Prostate gland (tissue), 2 donors: ENCODE measurements around the gene C13orf46.

Experiments used
- POLR2AphosphoS5 ChIP-seq: sonication (generic); formaldehyde crosslinking; IDR thresholded peaks from one replicate; pipeline ENCODE4 v1.6.1; 2017; ENCODE audit warnings: antibody characterized with exemption
- TF ChIP-seq, protein P1 (sequence below), 4 experiments: fragments of 200-600 bp in 2 of 4; fragments of 450-650 bp in 2 of 4; sonication (generic) in 2 of 4; IDR thresholded peaks; 1 replicate in 3 of 4; 2 replicates in 1 of 4; pipeline ENCODE4 v1.5.1; 2016 to 2019; ENCODE audit warnings: antibody characterized with exemption in 4 of 4, mild to moderate bottlenecking in 2 of 4, moderate library complexity in 2 of 4

DNA sequence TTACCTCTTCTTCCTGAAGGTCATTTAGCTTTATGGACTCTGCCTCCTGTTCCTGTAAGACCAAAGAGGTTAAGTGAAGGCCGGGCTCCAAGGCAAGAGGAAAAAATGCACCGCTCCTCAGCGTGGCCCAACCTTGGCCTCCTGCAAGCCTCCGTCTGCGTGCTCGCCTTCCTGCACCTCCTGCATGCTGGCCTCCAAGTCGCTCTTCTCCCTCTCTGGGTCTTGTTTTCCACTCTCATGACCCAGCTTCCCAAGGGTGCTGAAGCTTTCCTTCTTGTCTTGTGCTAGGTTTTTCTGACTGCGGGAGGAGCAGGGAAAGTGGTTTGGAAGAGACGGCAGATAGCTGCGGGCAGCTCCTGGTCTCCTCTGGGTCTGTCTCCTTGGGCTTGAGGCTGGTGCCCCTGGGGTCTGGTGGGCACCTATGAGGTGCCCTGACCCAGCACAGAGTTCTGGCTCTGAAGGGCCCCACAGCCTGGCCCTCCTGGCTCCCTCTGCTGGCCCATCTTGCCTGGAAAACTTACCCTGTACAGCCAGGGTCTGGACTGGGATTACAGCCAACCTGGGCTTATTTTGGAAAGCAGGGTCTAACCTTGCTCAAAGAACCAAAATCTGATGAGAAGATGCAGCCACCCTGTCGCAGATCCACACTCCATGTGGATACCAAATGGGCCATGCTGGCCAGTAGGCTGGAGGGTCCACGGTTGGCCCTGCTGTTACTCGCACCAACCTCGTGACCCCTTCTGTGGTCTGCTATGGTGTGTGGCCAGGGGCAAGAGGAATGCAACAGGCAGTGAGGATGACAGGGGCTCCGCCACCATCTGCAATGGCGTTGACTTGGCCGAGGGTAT, 5.2 kb downstream of the C13orf46 start:
- TF ChIP-seq POLR2AphosphoS5 = no peak
- TF ChIP-seq, protein P1, sequence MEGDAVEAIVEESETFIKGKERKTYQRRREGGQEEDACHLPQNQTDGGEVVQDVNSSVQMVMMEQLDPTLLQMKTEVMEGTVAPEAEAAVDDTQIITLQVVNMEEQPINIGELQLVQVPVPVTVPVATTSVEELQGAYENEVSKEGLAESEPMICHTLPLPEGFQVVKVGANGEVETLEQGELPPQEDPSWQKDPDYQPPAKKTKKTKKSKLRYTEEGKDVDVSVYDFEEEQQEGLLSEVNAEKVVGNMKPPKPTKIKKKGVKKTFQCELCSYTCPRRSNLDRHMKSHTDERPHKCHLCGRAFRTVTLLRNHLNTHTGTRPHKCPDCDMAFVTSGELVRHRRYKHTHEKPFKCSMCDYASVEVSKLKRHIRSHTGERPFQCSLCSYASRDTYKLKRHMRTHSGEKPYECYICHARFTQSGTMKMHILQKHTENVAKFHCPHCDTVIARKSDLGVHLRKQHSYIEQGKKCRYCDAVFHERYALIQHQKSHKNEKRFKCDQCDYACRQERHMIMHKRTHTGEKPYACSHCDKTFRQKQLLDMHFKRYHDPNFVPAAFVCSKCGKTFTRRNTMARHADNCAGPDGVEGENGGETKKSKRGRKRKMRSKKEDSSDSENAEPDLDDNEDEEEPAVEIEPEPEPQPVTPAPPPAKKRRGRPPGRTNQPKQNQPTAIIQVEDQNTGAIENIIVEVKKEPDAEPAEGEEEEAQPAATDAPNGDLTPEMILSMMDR (IDR thresholded peaks at IDR 0.05) = no peak
